A673 (cell line): Measurements from ENCODE around the gene TROAP.

ENCODE experiments used
- CTCF ChIP-seq: fragments of 300-800, 200-600 bp; sonication (generic); conservative IDR thresholded peaks from 2 replicates; pipeline ENCODE4 v1.5.1; 2017; ENCODE audit warnings: low read depth, mild to moderate bottlenecking, antibody characterized with exemption, low read length, moderate library complexity, mixed read lengths
- EZH2 ChIP-seq: fragments of 200-600 bp; sonication (generic); IDR thresholded peaks from 2 replicates; pipeline ENCODE4 v1.6.1; 2017; ENCODE audit warnings: borderline replicate concordance, low read depth, mild to moderate bottlenecking, mixed read lengths, antibody characterized with exemption, low read length; ENCODE audit not compliant: poor library complexity, severe bottlenecking

GRCh38 chr12:49335118-49335954 lies 12.3 kb downstream of the TROAP start:
- TF ChIP-seq CTCF: no peak
- TF ChIP-seq EZH2: no peak
